ENCODE results near the gene TSC22D3. TPM values are rescaled to one million over a fixed set of nuclear protein-coding genes. Genes with fewer than 3 reads are reported as not detected.

Gene TSC22D3
- total RNA-seq, 2 donors from 2014 or later, result 144 to 147 TPM

GRCh38 chrX:107713203-107713542, 62.4 kb downstream of the TSC22D3 start:
- no peak for DNase-seq
- intact Hi-C loops (cut with DNase I), result no loop called here
- 59 to 72% methylated on average over 2 of the region's 2 CpGs for whole genome bisulfite sequencing, 2 donors
- no peak overlapping the region for H3K4me3 ChIP-seq
- peaks cover 56% of the 10 kb centered on the region for H3K4me1 ChIP-seq
- no peak for ATAC-seq
- no peaks in the 10 kb centered on the region for H3K36me3 ChIP-seq (replicated peaks in 1 of 2; ENCODE audit: insufficient read depth in 1 of 2, low read depth in 2 of 2)
- no peak for TF ChIP-seq CTCF (IDR thresholded peaks at IDR 0.05)
- no peak for TF ChIP-seq POLR2A (IDR thresholded peaks at IDR 0.05)
- H3K27me3 ChIP-seq, result no peaks in the 10 kb centered on the region
- H3K27ac ChIP-seq, result peak overlapping the region in 3 of 4 donors; percentile 54 to 88 (median 86)
- H3K9me3 ChIP-seq, result no peaks in the 10 kb centered on the region

- ATAC-seq (no peak), DNase-seq (peak in 1 of 4 donors; percentile 38)
- H3K4me3 ChIP-seq, result no peak overlapping the region
- WGBS, 2 donors, result 85 to 91% methylated on average over 10 to 13 of the region's 13 CpGs
- peaks cover 51% of the 10 kb centered on the region for H3K4me1 ChIP-seq
- TF ChIP-seq POLR2A (IDR thresholded peaks at IDR 0.05), result peak; percentile 12 to 43 (median 38)
- no peak for TF ChIP-seq CTCF (IDR thresholded peaks at IDR 0.05)
- H3K9me3 ChIP-seq, result no peaks in the 10 kb centered on the region
- H3K36me3 ChIP-seq (replicated peaks in 1 of 2; ENCODE audit: insufficient read depth in 1 of 2, low read depth in 2 of 2), result no peaks in the 10 kb centered on the region
- H3K27ac ChIP-seq, result peak overlapping the region in 3 of 4 donors; percentile 54 to 88 (median 86)
- intact Hi-C loops (cut with DNase I), result no loop called here
- H3K27me3 ChIP-seq, result no peaks in the 10 kb centered on the region
Measured at GRCh38 chrX:107712231-107713202, 63.1 kb downstream of the TSC22D3 start.

- no peak overlapping the region for H3K4me3 ChIP-seq
- intact Hi-C loops (cut with DNase I), result no loop called here
- peak; percentile 6 for ATAC-seq
- no peaks in the 10 kb centered on the region for H3K27me3 ChIP-seq
- 76 to 78% methylated on average over 5 of the region's 5 CpGs for WGBS, 2 donors
- no peak for DNase-seq
- no peaks in the 10 kb centered on the region for H3K36me3 ChIP-seq (replicated peaks in 1 of 2; ENCODE audit: insufficient read depth in 1 of 2, low read depth in 2 of 2)
- peaks cover 45% of the 10 kb centered on the region for H3K4me1 ChIP-seq
- TF ChIP-seq POLR2A (IDR thresholded peaks at IDR 0.05) (no peak), CTCF (IDR thresholded peaks at IDR 0.05) (no peak)
- no peaks in the 10 kb centered on the region for H3K9me3 ChIP-seq
- H3K27ac ChIP-seq, result peak overlapping the region in 3 of 4 donors; percentile 31 to 88 (median 86)
Measured at GRCh38 chrX:107711521-107712181, 63.9 kb downstream of the TSC22D3 start.

- intact Hi-C loops (cut with DNase I), result no loop called here
- DNase-seq (peak; percentile 52 to 85 (median 62)), ATAC-seq (peak; percentile 90)
- Histone ChIP-seq H3K4me1 (peaks cover 45% of the 10 kb centered on the region), H3K9me3 (no peaks in the 10 kb centered on the region), H3K27me3 (no peaks in the 10 kb centered on the region), H3K36me3 (replicated peaks in 1 of 2; ENCODE audit: insufficient read depth in 1 of 2, low read depth in 2 of 2) (no peaks in the 10 kb centered on the region), H3K27ac (peak overlapping the region; percentile 31 to 88 (median 84)), H3K4me3 (no peak overlapping the region)
- 28 to 40% methylated on average over 7 of the region's 7 CpGs for WGBS, 2 donors
- no peak for TF ChIP-seq CTCF (IDR thresholded peaks at IDR 0.05)
- TF ChIP-seq POLR2A (IDR thresholded peaks at IDR 0.05), result peak in 1 of 3 donors; percentile 39
Measured at GRCh38 chrX:107710617-107711391, 64.8 kb downstream of the TSC22D3 start.
